ENCODE measurements around the gene MORN1.

Gene MORN1

DNA sequence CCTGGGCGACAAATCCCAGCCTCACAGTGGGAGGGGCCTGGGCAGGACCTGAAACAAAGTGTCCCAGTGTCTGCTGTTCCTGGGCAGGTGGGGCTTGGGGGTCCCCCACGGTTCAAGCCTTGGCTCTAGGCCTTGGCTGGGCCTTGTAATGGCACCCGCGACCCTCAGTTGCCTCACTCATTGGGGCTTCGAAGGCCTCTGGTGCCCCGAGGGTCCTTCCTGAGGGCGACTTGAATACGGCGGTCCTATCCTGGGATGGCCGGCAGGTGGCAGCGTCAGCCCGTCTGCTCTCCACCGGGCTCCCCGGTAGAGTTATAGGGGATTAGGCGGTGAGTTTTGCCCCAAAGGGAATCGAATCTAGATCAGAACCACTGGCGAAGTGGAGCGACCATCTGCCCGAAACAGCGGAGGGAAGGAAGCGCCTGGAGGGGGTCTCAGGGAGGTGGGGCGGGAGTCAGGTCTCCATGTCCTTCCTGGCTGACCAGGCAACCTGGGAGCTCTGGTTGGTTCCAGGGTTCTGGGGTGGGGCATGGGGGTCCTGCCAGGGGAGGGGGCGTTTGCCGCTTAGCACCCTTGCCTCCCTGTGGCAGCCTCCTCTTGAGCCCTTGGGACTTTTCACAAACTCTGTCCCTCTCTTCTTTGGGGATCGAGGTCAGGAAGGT, 23.1 kb upstream of the MORN1 start:
- TF ChIP-seq GATA1 (IDR thresholded peaks at IDR 0.05; ENCODE audit: low read depth, low read length): no peak
- no peak for TF ChIP-seq POLR2A (IDR thresholded peaks at IDR 0.05; ENCODE audit: low read length)
- peak; percentile 77 to 87 for DNase-seq

DNA sequence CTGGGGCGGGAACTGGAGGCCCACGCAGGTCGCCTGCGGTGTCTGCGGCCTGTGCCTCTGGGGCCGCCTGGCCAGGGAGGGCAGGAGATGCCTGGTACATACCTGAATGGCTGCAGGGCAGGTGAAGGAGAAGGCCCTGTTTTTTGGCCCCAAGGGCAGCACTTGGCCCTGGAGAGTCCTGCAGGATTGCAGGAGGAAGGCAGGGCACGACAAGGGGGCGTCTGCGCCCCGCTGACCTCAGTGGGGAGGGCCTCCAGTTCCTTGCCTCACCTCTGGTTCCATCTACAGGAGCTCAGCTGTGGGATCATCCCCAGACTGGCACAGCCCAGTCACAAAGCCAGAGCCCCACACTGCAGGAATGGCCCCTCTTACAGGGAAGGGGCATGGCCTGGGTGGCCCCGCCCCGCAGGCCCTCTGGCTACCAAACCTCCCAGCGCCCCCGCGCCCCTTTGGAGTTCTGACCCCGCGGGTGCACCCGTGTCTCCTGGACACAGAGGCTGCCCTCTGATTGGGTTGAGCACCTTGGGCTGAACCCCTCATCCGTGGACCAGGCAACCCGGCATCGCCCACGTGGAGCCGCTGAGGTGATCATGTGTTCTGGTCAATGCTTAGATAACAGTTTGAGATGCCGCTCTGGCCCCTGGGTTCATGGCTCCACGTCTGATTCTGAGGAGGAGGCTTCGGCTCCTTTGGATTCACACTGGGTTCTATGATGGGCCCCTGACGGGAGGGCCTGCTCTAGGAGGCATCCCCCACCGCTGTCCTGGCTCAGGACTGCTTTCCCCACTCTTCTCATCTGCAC, 22.3 kb upstream of the MORN1 start:
- peak; percentile 43 to 49 for DNase-seq
- TF ChIP-seq GATA1 (IDR thresholded peaks at IDR 0.05; ENCODE audit: low read depth, low read length) (no peak), POLR2A (IDR thresholded peaks at IDR 0.05; ENCODE audit: low read length) (no peak)

DNA sequence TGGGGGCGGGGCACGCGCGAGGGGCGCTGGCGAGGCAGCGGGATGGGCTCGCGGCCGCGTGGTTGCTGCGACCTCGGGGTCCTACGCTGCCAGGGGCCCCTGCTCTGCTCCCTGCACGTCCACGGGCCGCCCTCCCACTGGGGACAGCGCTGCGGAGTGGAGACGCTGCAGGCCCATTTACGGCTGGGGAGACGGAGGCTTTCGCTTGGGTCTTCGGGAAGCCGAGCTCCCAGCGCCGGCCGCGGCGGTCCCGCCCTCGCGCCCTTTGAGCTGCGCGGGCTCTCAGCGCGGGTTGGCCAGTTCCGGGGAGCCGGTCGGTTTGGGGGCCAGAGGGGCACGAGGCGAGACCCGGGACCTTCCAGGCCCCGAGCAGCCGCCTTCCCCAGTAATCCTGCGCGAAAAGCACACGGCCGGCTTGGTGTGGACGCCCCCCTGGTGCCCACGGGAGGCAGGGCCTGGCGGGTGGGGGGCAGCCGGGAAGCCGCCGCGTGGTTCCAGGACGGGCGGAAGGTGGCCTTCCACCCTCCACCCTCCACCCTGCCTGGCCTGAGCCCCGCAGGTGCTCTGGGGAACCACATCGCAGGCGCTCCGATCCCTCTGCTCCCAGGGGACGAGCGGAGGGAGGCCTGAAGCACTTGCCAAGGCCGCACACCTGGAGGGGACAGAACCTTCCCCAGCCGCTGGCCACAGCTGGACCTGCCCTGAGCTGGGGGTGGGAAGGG, 21.6 kb upstream of the MORN1 start:
- DNase-seq: peak in 1 of 2 experiments; percentile 86

DNA sequence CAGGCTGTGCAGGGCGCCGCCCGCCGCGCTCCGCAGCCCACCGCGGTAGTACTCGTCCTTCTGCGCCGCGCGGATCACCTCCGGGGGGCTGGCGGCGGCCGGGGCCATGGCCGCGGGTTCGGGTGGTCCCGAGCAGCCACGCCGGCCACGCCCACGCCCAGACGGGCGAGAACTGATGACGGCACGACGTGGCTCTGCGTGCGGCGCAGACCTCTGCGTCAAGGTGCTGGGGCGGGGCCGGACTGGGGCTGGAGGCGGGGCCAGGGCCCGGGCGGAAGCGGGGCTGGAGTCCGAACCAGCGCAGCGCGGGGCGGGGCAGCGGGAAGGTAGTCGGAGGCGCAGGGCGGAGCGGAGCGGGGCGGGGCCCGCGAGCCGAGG, 21.0 kb upstream of the MORN1 start, which contains the start of gene PEX10:
PEX10 (minus strand) TSS at position 170 of the 378 bp plus-strand sequence; CDS start at position 108, 62 bp downstream.
- peak; percentile 98 to 99 for DNase-seq
- TF ChIP-seq GATA1 (IDR thresholded peaks at IDR 0.05; ENCODE audit: low read depth, low read length) (no peak), POLR2A (IDR thresholded peaks at IDR 0.05; ENCODE audit: low read length) (peak; percentile 69)

More for the DNA sequence above, 21.6 kb upstream of the MORN1 start:
- no peak for TF ChIP-seq GATA1 (IDR thresholded peaks at IDR 0.05; ENCODE audit: low read depth, low read length)
- peak; percentile 37 for TF ChIP-seq POLR2A (IDR thresholded peaks at IDR 0.05; ENCODE audit: low read length)

DNA sequence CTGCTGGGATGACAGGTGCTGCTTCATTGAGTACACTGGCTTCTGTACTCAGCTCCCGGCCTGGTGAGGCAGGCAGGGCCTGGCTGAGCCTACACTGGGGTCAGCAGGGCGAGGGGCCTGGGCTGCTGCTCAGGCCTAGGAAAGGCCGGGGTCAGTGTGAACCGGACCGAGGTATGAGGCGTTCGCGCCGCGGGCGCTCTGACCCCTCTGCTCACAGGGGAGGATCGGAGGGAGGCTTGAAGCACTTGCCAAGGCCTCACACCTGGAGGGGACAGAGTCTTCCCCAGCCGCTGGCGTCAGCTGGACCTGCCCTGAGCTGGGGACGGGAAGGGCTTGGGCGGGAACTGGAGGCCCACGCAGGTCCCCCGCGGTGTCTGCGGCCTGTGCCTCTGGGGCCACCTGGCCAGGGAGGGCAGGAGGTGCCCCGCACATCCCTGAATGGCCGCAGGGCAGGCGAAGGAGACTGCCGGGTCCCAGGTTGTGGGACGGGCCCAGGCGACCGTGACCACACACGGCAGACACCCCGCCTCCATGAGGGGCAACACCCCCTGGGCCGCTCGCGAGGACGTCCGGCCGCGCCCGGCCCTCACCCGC, 20.5 kb upstream of the MORN1 start:
- no peak for TF ChIP-seq POLR2A (IDR thresholded peaks at IDR 0.05; ENCODE audit: low read length)
- TF ChIP-seq GATA1 (IDR thresholded peaks at IDR 0.05; ENCODE audit: low read depth, low read length): no peak
- no peak for DNase-seq

DNA sequence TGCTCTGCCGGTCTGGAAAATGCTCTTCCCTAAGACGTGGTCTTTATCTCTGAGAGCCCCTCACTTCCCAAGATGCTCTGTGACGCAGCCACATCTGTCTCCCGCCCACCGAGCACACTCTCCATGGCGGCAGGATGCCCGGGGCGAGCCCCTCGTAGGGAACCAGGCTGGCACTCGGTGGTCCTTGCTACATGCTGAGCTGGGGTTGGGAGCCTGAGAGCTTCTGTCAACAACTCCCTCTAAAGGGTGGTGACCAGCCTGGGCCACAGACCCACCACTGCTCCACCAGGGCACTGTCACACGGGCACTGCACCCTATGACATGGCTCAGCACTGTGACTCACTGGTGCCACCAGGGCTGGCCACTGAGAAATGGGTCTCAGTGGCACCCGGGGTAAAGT, 18.4 kb upstream of the MORN1 start:
- no peak for TF ChIP-seq POLR2A (IDR thresholded peaks at IDR 0.05; ENCODE audit: low read length)
- no peak for TF ChIP-seq GATA1 (IDR thresholded peaks at IDR 0.05; ENCODE audit: low read depth, low read length)
- DNase-seq: no peak

DNA sequence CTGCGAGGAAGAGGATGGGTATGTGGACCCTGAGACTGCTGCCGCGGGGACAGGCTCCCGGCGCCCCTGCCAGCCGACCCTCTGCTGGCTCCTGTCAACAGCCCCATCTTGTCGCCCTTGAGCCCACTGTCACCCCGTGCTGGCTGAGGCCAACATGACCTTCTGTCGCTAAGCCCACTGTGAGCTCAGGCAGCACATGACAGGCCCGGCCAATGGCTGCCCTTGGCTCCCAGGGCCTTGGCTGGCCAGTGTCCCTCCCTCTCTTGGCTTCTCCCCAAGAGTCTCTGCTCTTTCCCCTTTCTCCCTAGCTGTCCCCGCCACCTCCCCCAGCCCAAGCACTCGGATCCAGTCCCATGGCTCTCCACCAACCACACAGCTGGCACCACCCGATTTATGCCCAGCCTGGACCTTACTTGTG, 17.5 kb upstream of the MORN1 start:
- TF ChIP-seq GATA1 (IDR thresholded peaks at IDR 0.05; ENCODE audit: low read depth, low read length): no peak
- no peak for TF ChIP-seq POLR2A (IDR thresholded peaks at IDR 0.05; ENCODE audit: low read length)
- no peak for DNase-seq

DNA sequence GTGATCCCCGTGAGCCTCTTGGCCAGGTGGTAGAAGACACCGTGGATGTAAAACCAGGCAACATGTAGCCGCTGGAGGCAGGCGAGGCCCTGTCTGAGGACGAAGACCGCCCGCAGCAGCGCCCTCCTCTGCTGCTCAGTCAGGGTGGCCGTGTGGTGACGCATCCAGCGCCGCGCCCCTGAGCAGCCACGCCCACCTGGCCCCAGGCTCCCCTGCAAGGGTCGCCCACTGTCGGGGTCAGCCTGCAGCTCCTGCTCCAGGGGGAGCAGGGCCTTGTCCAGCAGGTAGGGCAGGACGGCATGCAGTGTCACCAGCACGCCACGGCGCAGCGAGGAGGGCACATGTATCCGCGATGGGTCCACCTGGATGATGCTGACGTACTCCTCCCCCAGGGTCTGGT, 17.1 kb upstream of the MORN1 start:
- TF ChIP-seq POLR2A (IDR thresholded peaks at IDR 0.05; ENCODE audit: low read length): no peak
- TF ChIP-seq GATA1 (IDR thresholded peaks at IDR 0.05; ENCODE audit: low read depth, low read length): no peak
- peak in 1 of 2 experiments; percentile 23 for DNase-seq

DNA sequence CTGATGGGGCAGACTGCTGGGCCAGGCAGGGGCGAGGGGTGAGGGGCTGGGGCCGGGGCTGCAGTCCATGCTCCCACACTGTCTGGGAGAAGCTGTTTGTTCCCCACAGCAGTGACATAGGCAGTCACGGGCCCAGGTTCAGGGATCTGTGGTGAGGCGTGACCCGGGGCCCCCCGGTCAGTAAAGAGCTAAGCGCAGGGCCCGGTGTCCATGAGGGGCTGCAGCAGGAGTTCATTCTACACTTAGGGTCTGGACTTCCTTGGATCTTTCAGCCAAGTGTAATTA, 16.6 kb upstream of the MORN1 start:
- TF ChIP-seq GATA1 (IDR thresholded peaks at IDR 0.05; ENCODE audit: low read depth, low read length): no peak
- no peak for DNase-seq

DNA sequence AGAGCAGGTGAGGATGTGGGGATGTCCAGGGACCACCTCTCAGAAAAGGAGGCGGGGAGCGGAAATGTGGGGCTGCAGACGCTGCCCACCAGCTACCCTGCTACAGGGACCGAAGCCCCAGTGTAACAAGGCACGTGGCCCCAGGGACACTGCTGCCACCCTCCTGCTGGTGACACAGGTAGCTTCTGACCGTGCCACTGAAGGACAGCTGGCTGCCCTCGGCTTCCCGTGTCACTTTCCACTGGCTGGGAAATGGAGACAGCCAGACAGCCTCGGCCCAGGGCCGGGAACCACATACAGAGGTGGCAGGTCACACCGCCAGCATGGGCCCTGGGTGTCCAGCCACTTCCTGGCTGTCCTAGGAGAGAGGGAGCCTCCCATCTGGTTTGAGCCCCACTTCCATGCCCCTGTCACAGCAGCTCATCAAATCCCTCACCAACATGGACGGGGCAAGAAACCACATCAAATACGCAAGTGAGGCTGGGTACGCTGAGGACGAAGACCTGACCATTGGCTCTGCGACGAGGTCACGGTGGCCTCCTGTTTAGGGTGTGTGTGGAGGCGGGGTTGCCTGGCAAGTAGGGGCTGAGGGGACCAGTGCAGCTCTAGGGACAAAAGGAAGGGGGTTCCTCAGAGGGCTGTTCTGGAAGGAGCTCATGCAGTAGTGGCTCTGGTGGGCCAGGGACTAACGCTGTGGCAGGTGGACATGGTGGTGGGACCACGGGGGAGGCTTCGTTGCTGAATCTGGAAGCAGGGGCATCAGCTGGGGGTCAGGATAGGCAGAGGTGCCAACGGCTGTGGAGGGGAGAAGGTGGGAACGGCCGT, 16.0 kb upstream of the MORN1 start:
- TF ChIP-seq POLR2A (IDR thresholded peaks at IDR 0.05; ENCODE audit: low read length) (no peak), GATA1 (IDR thresholded peaks at IDR 0.05; ENCODE audit: low read depth, low read length) (no peak)
- DNase-seq: no peak

DNA sequence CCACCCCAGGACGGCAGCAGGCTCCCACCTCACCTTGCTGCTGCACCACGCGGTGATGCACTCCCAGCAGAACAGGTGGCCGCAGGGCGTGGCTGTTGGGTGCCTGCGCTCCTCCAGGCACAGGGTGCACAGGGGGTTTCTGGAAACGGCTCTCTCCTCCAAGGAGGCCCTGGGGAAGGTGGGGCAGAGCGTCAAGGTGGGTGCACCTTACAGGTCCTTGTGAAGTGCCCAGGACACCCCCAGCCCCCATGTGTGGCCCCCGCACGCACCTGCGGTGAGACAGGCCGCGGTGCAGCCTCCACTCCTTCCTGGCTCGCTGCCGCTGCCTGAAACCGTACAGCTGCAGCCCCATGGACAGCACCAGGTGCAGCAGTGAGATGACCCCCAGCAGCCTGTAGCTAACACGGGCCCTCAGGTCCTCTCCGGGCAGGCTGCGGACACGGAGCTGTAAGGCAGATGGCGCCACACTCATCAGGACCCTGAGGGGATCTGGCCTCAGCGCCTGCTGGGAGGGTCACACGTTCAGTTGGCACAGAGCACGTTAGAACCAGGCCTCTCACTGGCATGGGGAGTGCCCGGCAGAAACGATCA, 15.2 kb upstream of the MORN1 start:
- TF ChIP-seq GATA1 (IDR thresholded peaks at IDR 0.05; ENCODE audit: low read depth, low read length) (no peak), POLR2A (IDR thresholded peaks at IDR 0.05; ENCODE audit: low read length) (peak; percentile 10)
- no peak for DNase-seq

DNA sequence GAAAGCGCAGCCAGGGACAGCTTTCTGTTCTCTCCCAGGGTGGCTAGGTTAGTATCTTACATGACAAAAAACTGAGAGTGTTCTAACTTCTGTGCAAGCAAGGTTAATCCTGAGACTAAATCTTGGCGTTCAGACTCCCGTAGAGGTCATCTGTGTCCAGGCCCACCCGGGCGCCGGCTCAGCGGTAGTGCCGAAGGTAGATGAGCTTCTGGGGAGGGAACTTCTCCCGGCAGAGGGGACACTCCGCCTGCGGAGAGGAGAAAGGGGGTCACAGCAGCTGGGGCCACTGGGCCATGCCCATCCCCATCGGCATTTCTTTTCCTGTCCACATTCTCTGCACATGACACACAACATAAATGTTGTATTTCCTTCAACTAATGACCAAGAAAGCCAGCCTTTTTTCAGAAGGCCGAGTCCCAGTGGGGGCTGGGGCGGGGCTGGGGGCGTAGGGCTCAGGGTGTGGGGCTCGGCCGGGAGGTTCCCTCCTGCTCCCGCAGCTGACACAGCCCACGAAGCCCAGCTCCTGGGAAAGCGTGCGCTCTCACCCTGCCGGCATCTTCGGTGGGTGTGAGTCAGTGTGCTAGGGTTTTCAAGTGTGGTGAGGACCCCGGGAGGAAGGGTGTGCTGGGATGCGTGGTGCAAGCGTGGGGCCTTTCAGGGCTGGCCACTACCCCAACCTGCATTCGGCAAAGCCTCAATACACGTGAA, 14.4 kb upstream of the MORN1 start:
- no peak for DNase-seq
- no peak for TF ChIP-seq POLR2A (IDR thresholded peaks at IDR 0.05; ENCODE audit: low read length)
- no peak for TF ChIP-seq GATA1 (IDR thresholded peaks at IDR 0.05; ENCODE audit: low read depth, low read length)

Data from erythroblast (primary cell).